Stimulated activated CD8-positive, alpha-beta memory T cell treated with anti-CD3 and anti-CD28 coated beads, Interleukin-7, amount 100 ng/mL, for 48 hours (primary cell): ENCODE results near the gene ASXL1.

Experiments
- DNase-seq, 2 donors: peaks; one replicate each; pipeline ENCODE4 v3.0.0-alpha.2; 2020; ENCODE audit warnings: low read depth in 1 of 2; ENCODE audit errors: extremely low read depth in 1 of 2

Gene ASXL1

GRCh38 chr20:32451340-32451681 lies 93.2 kb downstream of the ASXL1 start:
- DNase-seq: no peak

GRCh38 chr20:32451682-32452461 lies 93.7 kb downstream of the ASXL1 start:
- DNase-seq: no peak

- no peak for DNase-seq
These were observed 94.8 kb downstream of the ASXL1 start for GRCh38 chr20:32452776-32453466.

- no peak for DNase-seq
These were observed 95.5 kb downstream of the ASXL1 start for GRCh38 chr20:32453467-32454163.

GRCh38 chr20:32454164-32455145 lies 96.3 kb downstream of the ASXL1 start:
- no peak for DNase-seq

GRCh38 chr20:32455171-32455900 lies 97.2 kb downstream of the ASXL1 start:
- no peak for DNase-seq

- no peak for DNase-seq
These were observed 98.0 kb downstream of the ASXL1 start for GRCh38 chr20:32455901-32456701.

GRCh38 chr20:32456869-32457478 lies 98.8 kb downstream of the ASXL1 start:
- DNase-seq: peak in 1 of 2 donors; percentile 13

- DNase-seq: no peak
These were observed 99.4 kb downstream of the ASXL1 start for GRCh38 chr20:32457479-32457986.

GRCh38 chr20:32458061-32458836 lies 100.1 kb downstream of the ASXL1 start:
- no peak for DNase-seq

- DNase-seq: no peak
These were observed 100.7 kb downstream of the ASXL1 start for GRCh38 chr20:32458837-32459220.

- no peak for DNase-seq
These were observed 102.1 kb downstream of the ASXL1 start for GRCh38 chr20:32460231-32460630.

GRCh38 chr20:32460683-32461320 lies 102.7 kb downstream of the ASXL1 start:
- DNase-seq: no peak

- no peak for DNase-seq
These were observed 103.9 kb downstream of the ASXL1 start for GRCh38 chr20:32461836-32462600.

GRCh38 chr20:32462900-32463641 lies 104.9 kb downstream of the ASXL1 start:
- no peak for DNase-seq
